Renal cortical epithelial cell (primary cell): ENCODE results near the gene AMN. TPM values are rescaled to one million over a fixed set of nuclear protein-coding genes. Genes with fewer than 3 reads are reported as not detected.
A peak's percentile ranks its signal among the peaks of the same experiment; 100 is the strongest.

Source experiments
- DNase-seq: peaks from one replicate; pipeline ENCODE4 v3.0.0-alpha.2; 2011; ENCODE audit warnings: low read depth
- total RNA-seq: library from RNA; depleted of rRNA; stranded (reverse); fragments of >200 nt; gene quantifications from 2 replicates; pipeline ENCODE4 v1.2.3, GENCODE V29; 2014

The AMN gene
- total RNA-seq, 1 donor from 2014 or later = 2.5 TPM

DNA sequence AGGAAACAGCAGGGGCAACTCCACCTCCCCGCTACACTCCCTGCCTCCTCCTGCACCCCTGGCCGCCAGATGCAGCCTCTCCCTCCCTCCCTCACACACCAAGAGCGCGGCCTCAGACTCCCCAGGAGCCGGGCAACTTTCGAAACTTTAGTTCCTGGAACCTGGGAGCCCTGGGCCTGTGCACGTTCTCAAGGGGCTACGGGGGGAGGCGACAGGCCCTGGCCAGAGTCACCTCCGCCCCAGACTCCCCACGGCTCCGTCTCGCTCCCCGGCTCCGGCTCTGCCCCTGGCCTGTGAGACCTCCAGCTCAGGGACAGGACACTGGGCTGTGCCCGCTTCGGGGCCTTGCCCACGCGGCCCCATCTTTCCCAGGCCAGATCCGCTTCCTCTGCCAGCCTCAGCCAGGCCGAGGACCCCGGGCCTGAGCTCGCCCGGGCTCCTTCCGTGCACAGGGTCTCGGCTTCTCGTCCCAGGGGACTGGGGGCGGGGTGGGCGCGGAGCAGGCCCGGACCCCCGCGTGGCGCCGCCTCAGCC is 5.5 kb downstream of the AMN start:
- no peak for DNase-seq

DNA sequence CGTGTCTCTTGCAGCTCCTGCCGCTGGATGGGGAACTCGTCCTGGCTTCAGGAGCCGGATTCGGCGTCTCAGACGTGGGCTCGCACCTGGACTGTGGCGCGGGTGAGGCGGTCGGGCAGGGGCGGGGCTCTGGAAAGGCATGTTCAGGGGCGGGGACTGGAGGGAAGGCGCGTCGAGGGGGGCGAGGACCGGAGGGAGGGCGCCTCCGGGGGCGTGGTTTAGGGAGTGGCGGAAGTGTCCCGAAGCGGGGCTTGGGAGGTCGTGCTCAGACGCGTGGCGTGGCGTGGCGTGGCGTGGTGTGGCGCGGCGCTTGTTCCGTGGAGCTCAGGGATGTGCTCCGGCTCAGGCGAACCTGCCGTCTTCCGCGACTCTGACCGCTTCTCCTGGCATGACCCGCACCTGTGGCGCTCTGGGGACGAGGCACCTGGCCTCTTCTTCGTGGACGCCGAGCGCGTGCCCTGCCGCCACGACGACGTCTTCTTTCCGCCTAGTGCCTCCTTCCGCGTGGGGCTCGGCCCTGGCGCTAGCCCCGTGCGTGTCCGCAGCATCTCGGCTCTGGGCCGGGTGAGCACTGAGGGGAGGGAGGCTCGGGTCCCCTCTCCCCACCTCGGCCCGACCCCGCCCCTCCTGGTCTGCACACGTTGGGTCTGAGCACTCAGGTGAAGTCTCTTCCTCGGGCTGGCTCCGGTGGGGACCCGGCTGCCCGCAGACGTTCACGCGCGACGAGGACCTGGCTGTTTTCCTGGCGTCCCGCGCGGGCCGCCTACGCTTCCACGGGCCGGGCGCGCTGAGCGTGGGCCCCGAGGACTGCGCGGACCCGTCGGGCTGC is 6.2 kb downstream of the AMN start:
- DNase-seq = peak; percentile 10

DNA sequence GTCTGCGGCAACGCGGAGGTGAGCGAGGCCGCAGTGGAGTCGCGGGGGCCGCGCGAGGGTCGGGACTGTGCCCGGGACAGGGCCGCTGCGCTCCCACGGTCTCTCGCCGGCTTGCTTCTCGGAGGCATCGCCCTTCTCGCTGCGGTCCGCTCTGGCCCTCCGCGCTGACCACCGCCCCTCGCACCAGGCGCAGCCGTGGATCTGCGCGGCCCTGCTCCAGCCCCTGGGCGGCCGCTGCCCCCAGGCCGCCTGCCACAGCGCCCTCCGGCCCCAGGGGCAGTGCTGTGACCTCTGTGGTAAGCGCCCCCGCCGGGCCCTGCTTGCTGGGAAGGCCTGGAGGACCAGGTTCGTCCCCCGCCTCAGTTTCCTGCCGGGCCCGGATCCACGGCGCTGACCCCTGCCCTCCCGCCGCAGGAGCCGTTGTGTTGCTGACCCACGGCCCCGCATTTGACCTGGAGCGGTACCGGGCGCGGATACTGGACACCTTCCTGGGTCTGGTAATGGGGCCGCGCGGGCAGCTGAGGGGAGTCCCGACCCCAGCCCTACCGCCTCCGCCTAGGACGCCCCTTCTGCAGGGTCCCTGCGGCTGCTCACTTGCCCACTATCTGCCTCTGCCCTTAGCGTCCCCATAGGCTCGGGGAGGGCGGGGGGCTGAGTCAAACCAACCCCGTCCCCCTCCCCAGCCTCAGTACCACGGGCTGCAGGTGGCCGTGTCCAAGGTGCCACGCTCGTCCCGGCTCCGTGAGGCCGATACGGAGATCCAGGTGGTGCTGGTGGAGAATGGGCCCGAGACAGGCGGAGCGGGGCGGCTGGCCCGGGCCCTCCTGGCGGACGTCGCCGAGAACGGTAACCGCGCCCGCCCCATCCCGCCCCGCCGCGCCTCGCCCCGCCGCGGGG is 7.0 kb downstream of the AMN start:
- no peak for DNase-seq

DNA sequence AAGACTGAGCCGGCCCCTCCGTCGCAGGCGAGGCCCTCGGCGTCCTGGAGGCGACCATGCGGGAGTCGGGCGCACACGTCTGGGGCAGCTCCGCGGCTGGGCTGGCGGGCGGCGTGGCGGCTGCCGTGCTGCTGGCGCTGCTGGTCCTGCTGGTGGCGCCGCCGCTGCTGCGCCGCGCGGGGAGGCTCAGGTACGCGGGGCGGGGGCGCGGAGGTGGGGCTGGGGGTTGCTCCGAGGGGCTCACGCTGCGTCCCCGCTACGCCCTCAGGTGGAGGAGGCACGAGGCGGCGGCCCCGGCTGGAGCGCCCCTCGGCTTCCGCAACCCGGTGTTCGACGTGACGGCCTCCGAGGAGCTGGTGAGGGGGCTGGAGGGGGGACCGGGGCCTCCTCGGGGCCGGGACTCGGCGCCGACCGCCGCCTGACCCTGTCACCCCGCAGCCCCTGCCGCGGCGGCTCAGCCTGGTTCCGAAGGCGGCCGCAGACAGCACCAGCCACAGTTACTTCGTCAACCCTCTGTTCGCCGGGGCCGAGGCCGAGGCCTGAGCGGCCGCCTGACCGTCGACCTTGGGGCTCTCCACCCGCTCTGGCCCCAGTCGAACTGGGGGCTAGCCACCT is 7.8 kb downstream of the AMN start:
- no peak for DNase-seq

DNA sequence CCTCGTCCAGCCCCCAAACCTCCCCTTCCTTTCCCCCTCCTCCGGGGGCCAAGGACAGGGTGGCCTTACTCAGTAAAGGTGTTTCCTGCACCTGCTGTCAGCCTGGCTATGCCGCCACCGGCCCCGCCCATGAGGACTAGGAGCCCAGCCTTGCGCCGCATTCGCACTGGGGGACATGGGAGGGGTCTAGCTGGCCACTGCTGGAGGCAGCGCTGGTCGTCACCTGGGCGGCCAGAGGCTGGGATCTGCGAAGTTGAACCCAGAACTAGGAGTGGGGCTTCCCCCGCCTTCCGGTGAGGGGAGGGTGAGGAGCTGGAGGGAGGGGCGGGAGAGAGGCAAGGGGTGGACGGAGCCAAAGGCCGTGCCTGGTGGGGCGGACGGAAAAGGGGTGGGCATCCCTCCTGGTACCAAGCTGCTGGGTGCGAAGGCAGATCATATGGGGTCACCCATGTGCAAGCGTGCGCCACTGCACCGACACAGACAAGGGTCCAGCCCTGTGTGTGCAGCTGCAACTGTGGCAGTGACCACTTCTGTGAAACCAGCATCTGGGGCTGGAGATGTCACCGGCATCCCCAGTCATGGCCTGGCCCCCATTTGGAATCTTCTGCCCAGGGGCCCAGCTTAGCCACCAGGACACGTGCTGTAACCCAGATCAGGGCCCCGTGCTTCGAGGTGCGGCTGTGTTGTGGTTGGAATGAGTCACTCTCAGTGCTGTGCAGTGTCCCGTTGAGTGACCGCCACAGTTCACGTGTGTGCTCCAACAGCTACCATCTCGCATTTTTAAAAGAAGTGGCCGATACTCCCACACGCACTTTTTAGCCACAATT is 8.5 kb downstream of the AMN start:
- DNase-seq = peak; percentile 69

DNA sequence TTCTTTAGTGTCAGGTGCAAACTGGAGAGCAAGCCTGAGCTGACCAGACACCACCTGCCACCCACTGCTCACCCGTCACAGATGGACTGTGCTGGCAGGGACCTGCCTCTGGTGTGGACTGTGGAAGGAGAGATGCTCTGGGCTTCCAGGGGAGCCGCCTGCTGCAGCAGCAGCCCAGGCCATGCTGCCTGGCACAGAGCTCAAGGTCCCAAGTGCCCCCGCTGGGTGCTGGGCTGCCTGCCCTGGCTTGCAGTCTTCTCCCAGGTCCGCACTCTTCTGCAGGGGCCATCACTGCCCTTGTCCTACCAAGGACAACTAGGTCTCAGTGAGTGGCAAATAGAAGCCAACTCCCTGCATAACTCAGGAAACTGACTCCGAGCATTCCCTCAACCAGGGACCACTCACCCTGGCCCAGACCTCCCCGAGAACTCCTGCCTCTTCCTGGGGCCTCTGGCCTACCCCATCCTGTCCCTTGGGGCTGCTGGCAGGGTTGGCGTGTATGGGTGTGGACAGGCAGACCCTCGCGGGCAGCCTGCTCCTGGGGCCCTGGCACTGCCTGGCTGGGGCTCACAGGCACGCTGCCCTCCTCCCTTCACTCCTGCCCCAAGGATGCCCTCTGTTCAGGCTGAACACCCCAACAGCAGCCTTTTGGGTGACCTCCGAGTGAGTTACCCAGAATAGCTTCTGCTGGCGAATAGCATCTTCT is 9.3 kb downstream of the AMN start:
- DNase-seq = no peak

DNA sequence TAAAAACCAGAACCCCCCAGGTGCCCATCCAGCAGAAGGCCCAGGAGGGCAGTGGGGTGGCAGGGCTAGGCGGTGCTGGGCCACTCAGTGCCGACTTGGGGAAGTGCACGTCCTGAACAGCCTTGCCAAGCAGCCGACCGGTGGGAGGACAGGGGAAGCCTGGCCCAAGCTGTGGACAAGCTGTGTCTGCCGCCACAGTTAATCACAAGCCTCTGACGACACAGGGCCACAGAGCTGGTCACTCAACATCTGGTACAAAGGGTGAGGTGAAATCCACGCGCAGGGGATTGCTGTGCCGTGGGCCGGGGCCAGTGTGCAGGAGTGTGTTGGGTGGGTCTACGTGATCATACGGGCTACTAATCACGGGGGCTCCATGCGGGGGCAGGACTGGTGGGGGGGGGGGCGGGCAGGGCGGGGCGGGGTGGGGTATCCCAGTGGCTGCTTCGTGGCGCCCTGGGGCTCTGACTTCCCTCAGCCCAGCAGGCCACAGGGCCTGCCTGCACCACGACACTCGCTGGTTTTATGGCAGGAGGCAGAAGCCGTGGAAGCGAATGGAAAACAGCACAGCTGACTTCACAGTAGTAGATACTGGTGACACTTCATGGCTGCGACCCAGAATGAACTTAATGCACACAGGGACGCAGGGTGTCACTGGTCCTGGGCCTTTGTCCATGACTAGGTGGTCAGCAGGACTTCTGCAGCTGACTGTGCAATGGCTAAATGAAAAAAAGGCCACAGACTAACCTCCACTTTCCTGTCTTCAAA is 10.2 kb downstream of the AMN start:
- no peak for DNase-seq

DNA sequence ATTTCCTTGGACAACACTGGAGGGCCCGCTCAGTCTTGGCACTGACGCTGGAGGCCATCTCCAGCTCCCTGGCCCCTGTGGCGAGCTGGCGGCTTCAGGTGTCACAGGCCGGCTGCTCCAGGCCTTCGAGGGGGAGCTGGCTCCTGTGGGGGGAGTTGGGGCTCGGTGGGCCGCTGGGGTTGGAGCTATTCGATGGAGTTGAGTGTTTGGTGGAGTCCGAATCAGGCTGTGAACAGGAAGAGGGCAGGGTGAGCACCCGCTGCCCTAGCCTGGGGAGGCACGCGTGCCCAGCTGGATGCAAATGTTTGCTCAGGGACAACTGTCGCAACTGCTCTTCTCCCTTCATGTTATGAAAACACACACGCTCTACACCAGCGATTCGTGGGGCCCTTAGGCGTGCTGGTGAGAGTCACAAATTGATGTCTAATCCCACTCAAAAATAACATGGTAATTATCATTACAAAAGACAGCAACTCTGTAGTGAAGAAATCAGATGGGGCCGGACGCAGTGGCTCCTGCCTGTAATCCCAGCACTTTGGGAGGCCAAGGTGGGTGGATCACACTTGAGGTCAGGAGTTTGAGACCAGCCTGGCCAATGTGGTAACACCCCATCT is 11.3 kb downstream of the AMN start:
- no peak for DNase-seq

DNA sequence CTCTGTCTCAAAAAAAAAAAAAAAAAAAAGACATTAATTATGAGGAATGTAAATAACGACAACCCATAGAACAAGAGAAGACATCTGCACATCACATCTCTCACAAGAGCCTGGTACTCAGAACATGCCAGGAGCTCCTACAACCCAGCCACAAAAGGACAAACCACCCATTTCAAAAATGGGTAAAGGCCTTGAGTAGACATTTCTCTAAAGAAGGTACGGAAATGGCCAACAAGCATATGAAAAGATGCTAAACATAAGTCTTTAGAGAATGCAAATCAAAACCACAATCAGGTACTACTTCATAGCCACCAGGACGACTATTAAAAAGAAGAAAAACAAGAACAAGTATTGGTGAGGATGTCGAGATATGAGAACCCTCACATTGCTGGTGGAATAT is 13.3 kb downstream of the AMN start:
- DNase-seq = no peak

DNA sequence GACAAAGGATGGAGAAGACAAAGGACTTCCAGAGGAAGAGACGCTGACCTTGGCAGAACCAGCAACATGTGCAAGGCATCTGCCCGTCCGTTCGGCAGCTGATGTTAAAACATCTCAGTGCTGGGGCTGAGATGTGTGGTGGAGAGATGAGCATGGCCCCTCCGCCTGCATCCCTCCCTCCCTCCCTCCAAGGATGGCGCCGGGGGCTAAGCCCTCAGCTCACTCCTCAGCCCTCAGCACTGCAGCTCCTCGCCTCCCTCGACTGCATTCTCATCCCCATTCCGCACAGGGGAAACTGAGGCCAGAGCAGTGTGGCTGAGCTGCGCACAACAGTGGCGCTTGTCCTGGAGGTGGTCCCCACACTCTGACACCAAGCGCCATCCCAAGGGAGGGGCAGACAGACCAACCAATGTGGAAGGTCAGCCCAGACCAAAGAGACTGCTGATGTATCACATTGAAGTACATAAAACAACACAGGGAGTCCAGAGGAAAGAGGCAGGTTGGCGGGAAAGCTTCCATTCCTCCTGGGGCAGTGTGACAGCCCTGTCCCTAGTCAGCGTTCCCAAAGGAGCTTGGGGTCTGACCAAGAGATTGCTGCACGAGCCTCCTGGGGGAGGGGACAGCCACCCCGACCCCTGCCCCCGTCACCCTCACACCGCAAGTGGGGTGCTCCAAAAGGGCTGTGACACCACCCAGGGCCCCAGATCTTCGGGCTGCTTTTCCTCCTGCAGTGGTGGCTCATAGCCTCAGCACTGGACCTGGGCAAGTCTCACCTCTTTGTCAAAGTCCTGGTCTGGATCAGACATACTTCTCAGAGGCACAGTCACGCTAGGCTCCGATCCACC is 15.1 kb downstream of the AMN start:
- no peak for DNase-seq

DNA sequence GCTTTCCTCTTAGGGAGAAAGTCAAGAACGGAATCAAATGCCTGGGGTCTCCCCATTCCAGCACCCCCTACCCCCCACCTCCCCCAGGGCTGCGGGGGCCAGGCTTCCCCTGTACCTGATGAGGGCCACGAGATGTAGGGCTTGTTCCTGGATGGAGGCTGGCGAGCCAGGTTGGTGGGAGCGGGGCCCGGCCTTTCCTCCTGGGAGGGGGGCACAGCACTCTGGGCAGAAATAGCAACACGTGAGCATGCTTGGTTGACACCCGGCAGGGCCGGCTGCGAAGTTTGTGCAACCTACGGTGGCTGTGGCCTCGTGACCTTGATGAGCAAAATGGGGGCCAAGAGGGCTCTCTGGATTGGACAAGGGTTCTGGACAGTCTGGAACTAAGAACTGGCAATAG is 15.7 kb downstream of the AMN start:
- no peak for DNase-seq

DNA sequence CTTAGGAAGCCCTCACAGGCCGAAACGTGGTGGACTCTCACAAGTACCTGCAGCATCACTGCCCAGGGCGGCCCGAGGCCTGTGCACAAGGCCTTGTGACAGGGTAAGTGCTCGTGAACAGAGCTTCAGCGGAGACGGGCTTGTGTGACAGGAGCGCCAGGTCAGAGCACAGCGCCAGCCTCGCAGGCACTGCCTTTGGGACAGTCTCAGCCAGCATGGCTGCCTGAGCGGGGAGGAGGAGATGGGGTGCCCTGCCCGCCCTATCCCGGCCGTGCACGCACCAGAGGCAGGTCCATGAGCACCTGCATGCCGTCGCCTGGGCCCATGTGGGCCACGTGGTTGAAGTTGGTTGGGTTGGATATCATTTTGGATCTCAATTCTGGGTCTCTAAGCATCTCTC is 16.9 kb downstream of the AMN start:
- no peak for DNase-seq

DNA sequence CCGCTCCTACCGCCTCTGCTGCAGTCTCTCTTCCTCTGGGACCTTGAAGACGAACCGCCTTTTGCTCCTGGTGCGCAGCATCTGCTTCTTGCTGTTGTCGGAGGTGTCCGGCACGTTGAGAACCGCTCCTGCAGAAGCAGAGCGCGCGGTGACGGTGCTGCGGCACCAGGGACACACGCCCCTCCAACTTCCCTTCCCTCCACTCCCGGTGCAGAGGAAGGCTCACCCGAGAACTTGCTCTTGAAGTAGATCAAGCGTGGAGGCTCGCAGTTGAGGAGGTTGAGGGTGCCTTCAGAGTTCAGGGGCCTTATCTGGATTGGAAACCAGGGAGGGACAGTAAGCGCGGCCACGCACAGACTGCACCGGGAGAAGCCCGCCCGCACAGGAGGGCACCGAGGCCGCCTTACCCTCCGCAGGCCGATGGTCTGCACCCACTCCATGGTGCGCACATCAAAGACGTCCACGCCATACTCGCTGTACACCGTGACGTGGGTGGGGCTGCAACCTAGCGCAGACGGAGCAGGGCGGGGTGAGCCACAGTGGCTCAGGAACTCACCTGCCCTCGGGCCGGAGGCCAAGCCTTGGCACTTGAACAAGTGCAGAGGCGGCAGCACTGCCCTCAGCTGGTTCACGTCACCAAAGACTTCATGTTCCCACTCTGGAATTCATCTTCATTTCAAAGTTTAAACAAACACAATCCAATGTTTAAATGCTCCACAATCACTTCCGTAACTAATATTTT is 17.5 kb downstream of the AMN start:
- no peak for DNase-seq

DNA sequence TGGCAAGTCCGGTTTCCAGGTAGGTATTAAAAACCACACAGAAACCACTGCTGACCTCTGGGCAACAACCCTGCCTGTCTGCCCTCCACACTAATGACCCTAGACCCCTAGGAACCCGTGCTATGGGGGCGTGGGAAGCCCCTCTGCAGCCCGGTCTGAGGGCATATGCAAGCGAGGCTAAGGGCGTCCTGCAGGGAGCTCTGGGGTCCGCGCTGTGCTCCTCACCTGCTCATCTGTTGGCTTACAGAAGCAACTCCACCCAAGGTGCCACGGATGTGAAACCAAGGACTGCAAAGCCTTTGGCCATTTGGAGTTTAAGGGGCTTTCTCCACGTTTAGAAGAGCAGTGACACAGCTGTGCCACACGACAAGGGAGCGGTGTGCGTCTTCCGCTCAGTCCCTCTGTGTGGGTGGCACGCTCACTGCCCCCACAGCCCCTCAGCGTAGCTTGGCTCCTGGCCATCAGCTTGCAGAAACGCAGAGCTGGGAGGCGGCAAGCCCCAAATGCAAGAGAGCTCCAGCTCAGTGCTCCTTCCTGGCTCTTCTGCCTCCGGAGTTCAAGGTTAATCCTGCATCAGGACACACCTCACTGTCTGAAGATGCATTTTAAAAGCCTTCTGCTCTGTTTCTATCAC is 18.4 kb downstream of the AMN start:
- DNase-seq = no peak

DNA sequence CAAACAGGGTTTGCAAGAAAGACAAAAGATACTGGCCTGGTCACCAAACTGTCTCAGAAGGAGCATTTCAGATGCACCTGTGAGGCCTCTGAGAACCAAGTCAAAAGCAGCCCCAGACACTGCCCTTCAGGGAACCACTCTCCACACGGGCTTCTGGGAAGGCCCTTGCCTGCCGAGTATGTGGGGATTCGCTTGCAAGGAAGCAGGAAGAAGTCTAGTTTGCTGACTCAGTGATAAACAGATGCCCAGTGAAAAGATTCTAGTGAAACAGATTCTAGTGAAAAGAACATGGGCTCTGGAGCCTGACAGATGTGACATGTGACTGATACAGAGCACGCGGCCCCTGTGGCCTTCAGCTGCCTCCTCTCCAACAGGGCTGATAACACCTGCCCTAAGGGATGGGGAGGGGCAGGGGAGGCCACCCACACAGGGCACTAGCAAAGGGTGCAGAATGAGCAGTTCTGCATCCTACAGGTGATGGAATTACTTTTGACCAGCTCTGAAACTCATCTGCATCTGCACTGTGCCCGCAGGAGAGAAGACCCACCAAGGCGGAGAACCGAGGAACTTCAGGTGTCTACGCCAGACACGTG is 19.1 kb downstream of the AMN start:
- no peak for DNase-seq

DNA sequence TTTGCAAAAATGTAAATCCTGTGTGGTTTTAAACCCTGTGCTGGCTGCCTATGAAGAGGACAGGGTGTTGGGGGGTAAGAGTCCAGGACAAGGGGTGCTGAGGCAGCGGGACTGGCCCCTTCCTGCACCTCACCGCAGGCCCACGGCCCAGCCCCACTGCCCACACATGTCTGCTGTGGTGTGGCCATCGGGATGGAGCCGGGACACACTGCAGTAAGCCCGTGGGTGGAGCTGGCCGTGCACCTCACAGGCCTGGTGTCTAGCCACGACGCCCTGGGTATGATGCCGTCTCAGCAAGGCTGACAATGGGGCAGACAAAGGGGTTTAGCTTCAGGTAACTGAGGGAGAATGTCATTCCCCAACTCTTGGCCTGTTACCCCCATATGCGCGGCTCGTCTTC is 19.6 kb downstream of the AMN start:
- DNase-seq = no peak

DNA sequence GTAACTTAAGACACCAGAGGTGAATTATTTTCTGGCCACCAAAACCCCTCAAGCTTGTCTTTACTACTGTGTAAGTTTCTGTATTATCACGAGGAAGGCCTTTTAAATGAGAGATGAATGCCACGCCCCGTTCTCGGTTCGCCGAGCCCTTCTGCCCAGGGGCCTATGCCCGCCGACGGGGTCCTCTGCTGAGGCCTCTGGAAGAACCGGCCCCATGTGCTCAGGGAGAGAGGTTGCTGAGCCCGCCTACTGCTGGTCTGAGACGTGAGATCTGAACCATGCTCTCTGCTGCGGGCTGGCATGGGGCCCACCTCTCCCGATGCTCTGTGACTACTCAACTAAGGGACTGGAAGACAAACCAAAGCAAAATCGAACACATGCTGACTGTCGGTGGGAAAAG is 21.0 kb downstream of the AMN start:
- no peak for DNase-seq
